Upper lobe of left lung (tissue), 4 donors: ENCODE data around the gene MRPL37.

Source experiments
- POLR2AphosphoS5 ChIP-seq, 2 donors: sonication (generic); formaldehyde crosslinking; IDR thresholded peaks; one replicate each; pipeline ENCODE4 v1.5.1; 2017; ENCODE audit warnings: antibody characterized with exemption in 2 of 2
- TF ChIP-seq, protein P1 (sequence below), 6 experiments: fragments of 450-650 bp in 4 of 6; fragments of 200-600 bp in 2 of 6; sonication (generic) in 2 of 6; IDR thresholded peaks; one replicate each; pipeline ENCODE4 v1.5.1; 2016 to 2019; ENCODE audit warnings: antibody characterized with exemption in 6 of 6

DNA sequence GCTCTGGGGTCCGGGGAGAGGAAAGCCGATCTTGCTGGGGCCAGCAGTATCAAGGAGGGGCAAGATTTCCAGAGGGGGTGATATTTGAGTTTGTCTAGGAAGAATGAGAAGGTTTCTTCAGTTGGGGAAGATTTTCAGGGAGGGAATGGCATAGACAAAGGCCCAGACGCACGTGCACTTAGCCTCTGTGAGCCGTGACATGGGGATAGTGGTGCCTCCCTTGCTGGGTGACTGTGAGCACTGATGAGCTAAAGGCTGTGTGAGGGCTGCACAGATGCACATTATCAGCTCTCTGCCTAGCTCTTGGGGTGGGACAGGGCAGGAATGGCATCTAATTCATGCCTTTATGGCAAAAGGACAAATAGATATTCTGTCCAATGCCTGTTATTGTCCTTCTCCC, 49.0 kb upstream of the MRPL37 start:
- TF ChIP-seq, protein P1, sequence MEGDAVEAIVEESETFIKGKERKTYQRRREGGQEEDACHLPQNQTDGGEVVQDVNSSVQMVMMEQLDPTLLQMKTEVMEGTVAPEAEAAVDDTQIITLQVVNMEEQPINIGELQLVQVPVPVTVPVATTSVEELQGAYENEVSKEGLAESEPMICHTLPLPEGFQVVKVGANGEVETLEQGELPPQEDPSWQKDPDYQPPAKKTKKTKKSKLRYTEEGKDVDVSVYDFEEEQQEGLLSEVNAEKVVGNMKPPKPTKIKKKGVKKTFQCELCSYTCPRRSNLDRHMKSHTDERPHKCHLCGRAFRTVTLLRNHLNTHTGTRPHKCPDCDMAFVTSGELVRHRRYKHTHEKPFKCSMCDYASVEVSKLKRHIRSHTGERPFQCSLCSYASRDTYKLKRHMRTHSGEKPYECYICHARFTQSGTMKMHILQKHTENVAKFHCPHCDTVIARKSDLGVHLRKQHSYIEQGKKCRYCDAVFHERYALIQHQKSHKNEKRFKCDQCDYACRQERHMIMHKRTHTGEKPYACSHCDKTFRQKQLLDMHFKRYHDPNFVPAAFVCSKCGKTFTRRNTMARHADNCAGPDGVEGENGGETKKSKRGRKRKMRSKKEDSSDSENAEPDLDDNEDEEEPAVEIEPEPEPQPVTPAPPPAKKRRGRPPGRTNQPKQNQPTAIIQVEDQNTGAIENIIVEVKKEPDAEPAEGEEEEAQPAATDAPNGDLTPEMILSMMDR (IDR thresholded peaks at IDR 0.05) = no peak
- TF ChIP-seq POLR2AphosphoS5 (IDR thresholded peaks at IDR 0.05) = no peak
